HG03097 (cell line): ENCODE data around the gene MEGF8.

ENCODE experiments used
- ATAC-seq: cut with Tn5 transposase; IDR thresholded peaks from one replicate; pipeline ENCODE4 v1.9.1; 2021; ENCODE audit not compliant: unreplicated experiment, low FRiP score

The MEGF8 gene

DNA sequence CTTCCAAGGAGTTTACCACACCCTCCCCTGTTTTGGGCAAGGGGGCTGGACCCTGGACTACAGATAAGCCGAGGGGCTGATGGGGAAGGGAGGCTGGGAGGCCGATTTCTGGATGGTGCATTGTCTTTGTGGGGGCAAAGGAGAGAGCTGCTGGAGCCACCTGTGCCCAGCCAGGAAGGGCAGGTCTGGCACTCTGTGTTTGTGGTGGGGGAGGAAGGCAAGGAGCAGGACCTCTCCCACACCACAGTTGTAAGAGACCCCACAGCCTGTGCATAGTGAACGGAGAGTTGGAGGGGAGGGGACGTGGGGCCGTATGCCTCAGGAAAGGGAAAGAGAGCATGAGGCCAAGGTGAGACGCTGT, 39.5 kb upstream of the MEGF8 start:
- ATAC-seq: no peak

DNA sequence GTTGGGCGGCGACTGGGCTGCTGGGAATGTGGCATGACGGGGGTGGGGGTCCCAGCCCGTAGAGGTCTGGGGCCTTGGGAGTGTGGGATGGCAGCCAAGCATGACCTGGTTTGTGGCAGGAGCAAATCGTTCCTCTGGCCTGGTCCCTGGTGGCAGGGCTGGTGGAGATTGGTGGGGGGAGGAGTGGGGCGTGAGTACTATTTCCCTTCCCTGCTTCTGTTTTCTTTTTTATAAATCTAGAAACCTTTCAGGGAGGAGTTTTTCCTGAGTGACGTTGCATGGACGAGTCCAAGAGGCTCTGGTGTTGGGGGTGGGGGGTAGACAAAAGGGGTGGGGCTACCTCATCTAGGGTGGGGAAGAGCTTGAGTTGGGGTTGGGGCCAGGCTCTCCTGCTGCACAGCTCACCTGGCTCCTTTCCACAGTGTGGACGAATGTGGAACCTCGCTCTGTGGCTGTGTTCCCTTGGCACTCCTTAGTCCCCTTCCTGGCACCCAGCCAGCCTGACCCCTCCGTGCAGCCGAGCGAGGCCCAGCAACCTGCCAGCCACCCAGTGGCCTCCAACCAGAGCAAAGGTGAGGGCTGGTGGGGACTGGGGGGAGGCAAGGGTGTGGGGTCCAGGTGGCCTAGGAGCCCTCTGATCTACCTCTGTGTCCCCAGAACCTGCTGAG, 39.0 kb upstream of the MEGF8 start:
- ATAC-seq: no peak

GRCh38 chr19:42287017-42287826, 38.2 kb upstream of the MEGF8 start:
- no peak for ATAC-seq

DNA sequence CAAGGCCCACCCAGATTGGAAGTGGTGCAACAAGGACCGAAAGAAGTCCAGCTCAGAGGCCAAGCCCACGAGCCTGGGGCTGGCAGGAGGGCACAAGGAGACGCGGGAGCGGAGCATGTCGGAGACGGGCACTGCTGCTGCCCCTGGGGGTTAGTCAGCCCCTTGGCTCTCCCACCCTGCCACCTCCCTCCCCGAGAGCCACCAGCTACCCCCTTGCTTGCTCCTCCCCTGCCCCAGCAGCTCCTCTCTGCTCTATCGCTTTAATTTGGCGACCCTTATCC, 37.7 kb upstream of the MEGF8 start:
- no peak for ATAC-seq

DNA sequence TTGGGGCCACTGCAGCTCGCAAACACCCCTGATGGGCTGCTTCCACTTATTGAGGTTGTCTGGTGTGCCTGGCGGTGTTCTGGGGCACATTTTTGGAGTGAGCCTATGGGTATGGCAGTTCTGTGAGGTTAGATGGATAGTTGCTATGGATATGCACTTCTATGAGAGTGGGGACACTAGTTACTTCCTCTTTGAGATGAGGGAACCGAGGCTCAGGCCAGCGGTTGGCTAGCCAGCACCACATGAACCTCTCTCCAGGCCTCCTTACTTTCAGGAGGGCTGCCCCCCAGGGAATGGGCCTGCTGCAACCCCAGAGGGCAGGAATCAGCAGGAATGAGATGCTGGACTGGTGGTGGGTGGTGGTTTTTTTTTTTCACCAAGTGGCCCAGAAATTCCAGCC, 37.0 kb upstream of the MEGF8 start:
- ATAC-seq: no peak

- no peak for ATAC-seq
Measured at GRCh38 chr19:42288881-42289555, 36.4 kb upstream of the MEGF8 start.

DNA sequence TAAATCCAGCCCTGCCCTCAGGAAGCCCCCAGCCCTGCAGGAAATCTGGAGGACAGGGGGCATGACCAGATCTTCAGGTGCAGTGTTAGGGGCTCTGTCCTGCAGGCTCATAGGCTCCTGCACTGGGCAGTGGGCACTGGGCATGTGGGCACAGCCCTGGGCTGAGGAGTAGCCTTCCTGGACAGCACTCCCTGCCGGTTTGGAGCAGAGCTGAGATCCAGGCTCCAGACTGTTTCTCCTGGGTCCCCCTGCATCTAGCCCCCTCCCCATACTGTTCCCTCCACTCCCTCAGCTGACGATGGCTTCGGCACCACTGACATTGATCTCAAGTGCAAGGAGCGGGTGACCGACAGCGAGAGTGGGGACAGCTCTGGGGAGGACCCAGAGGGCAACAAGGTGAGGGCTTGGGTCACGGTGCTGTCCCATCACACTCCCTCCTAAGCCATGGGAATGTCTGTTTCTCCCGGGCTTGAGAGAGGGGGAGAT, 35.8 kb upstream of the MEGF8 start:
- ATAC-seq: no peak

- no peak for ATAC-seq
Measured at GRCh38 chr19:42290136-42290522, 35.3 kb upstream of the MEGF8 start.

DNA sequence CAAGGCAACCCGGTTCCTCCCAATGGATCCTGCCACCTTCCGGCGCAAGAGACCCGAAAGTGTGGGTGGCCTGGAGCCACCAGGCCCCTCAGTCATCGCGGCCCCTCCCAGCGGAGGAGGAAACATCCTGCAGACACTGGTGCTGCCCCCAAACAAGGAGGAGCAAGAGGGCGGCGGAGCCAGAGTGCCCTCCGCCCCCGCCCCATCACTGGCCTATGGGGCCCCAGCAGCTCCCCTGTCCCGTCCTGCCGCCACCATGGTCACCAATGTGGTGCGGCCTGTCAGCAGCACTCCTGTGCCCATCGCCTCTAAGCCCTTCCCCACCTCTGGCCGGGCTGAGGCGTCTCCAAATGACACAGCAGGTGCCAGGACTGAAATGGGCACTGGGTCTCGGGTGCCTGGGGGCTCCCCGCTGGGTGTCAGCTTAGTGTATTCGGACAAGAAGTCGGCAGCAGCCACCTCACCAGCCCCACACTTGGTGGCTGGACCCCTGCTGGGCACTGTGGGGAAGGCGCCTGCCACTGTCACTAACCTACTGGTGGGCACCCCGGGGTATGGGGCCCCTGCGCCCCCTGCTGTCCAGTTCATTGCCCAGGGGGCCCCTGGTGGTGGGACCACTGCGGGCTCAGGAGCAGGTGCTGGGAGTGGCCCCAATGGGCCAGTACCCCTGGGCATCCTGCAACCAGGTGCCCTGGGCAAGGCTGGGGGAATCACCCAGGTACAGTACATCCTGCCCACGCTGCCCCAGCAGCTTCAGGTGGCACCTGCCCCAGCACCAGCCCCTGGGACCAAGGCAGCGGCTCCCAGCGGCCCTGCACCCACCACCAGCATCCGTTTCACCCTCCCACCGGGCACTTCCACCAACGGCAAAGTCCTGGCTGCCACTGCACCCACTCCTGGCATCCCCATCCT, 34.7 kb upstream of the MEGF8 start:
- ATAC-seq: no peak

DNA sequence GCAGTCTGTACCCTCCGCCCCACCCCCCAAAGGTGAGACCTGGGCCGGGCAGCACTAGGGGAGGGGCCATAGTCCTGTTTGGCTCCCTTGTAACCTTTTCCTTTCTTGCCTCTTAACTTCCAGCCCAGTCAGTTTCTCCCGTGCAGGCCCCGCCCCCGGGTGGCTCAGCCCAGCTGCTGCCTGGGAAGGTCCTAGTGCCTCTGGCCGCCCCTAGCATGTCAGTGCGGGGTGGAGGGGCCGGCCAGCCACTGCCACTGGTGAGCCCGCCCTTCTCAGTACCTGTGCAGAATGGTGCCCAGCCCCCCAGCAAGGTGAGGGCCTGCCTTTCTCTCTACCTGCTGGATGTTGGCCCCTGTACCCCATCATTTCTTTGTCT, 34.0 kb upstream of the MEGF8 start:
- no peak for ATAC-seq

DNA sequence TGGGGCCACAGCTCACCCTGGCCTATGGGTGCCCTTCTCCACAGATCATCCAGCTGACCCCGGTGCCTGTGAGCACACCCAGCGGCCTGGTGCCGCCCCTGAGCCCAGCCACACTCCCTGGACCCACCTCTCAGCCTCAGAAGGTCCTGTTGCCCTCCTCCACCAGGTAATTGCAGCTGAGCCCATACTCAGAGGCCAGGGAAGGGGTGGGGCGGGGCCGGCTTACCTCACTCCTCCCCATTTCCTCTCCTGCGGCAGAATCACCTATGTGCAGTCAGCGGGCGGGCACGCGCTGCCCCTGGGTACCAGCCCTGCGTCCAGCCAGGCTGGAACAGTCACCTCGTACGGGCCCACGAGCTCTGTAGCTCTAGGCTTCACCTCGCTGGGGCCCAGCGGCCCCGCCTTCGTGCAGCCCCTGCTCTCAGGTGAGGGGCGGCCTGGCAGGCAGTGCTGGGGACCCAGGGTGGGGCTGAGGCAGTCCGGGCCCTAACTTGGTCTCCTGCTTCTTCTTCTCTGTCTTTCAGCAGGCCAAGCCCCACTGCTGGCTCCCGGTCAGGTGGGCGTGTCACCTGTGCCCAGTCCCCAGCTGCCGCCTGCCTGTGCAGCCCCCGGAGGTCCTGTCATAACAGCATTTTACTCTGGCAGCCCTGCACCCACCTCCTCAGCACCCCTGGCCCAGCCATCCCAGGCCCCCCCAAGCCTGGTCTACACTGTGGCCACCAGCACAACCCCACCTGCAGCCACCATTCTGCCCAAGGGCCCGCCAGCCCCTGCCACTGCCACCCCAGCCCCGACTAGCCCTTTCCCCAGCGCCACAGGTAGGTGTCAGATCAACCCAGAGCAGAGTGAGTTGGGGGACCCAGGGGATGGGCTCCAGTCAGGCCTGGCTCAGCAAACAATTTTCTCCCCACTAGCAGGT, 33.1 kb upstream of the MEGF8 start:
- ATAC-seq: no peak

GRCh38 chr19:42292963-42293362, 32.5 kb upstream of the MEGF8 start:
- ATAC-seq: no peak

- ATAC-seq: no peak
Measured at GRCh38 chr19:42293540-42293939, 31.9 kb upstream of the MEGF8 start.

DNA sequence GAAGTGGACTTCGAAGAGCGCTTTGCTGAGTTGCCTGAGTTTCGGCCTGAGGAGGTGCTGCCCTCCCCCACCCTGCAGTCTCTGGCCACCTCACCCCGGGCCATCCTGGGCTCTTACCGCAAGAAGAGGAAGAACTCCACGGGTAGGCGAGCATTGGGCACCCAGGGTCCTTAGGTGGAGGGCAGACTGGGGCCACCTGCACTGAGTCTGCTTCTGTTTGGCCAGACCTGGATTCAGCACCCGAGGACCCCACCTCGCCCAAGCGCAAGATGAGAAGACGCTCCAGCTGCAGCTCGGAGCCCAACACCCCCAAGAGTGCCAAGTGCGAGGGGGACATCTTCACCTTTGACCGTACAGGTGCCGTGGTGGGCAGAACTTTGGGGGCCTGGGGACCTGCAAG, 31.5 kb upstream of the MEGF8 start:
- ATAC-seq: no peak

GRCh38 chr19:42294471-42295137, 30.8 kb upstream of the MEGF8 start:
- no peak for ATAC-seq

- no peak for ATAC-seq
Measured at GRCh38 chr19:42295342-42295741, 30.1 kb upstream of the MEGF8 start.

DNA sequence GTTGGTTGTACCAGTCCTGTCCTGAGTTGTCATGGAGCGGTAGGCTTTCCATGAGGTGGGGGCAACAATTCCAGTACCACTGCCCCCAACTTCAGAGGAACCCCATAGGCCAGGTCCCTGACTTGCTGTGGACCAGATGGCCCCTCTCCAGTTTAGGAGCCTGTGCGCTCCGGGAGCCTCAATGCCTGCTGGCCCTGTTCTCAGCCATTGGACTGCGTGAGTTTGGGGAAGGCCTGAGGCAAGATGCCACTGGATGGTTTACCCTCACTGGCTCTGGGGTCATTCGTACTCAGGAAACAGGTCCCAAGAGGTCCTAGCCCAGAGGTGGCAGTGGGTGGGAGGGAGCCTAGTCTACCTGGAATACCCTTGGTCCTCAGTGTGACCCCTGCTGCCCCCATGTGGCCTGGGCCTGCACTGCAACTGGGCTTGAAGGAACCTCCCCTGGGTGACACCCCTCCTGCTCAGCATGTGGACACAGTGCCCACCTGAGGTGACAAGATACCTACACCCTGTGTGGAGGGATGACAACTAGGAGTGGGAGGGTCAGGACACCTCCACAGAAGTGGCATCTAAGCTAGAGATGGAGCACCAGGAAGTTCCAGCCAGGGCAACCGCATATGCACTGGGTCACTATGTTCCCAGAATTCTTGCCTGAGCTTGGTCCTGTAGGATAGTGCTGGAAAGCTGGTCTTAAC, 29.5 kb upstream of the MEGF8 start:
- no peak for ATAC-seq

- no peak for ATAC-seq
Measured at GRCh38 chr19:42297039-42297438, 28.4 kb upstream of the MEGF8 start.
